GM12873 (cell line): Measurements from ENCODE around the gene PTPRN2.

ENCODE experiments used
- TF ChIP-seq, protein P1 (sequence below): IDR thresholded peaks from 2 replicates; pipeline ENCODE4 v1.5.1; 2012; ENCODE audit warnings: low read depth, mild to moderate bottlenecking, moderate library complexity, low read length, control low read depth; ENCODE audit not compliant: insufficient read depth; ENCODE audit errors: missing control alignments

The PTPRN2 gene

DNA sequence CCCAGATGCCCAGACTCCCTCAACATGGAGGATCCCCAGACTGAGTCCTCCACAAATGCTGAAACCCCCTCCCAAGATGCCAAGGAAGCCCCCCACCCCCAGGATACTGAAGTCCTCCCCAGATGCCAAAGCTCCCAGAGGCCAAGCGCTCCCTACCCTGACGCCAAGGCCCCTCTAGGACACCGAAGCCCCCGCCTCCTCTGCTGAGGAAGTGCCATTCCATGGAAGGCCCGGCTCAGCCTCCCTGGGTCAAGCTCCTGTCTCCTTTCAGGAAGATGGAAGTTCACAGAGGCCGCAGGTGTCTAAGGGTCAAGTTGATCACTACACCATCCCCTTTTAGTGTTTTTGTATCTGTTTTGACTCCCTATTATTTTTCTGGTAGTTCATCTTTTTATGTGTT lies 644.1 kb downstream of the PTPRN2 start:
- TF ChIP-seq, protein P1, sequence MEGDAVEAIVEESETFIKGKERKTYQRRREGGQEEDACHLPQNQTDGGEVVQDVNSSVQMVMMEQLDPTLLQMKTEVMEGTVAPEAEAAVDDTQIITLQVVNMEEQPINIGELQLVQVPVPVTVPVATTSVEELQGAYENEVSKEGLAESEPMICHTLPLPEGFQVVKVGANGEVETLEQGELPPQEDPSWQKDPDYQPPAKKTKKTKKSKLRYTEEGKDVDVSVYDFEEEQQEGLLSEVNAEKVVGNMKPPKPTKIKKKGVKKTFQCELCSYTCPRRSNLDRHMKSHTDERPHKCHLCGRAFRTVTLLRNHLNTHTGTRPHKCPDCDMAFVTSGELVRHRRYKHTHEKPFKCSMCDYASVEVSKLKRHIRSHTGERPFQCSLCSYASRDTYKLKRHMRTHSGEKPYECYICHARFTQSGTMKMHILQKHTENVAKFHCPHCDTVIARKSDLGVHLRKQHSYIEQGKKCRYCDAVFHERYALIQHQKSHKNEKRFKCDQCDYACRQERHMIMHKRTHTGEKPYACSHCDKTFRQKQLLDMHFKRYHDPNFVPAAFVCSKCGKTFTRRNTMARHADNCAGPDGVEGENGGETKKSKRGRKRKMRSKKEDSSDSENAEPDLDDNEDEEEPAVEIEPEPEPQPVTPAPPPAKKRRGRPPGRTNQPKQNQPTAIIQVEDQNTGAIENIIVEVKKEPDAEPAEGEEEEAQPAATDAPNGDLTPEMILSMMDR: no peak

DNA sequence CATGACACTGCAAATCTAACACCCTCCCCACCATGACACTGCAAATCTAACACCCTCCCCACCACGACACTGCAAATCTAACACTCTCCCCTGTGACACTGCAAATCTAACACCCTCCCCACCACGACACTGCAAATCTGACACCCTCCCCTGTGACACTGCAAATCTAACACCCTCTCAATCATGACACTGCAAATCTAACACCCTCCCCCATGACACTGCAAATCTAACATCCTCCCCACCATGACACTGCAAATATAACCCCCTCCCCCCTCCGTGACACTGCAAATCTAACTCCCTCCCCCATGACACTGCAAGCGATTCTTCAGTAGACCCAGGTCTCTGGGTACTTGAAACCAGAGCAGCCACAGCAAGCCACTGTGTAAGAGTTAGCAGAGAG lies 646.4 kb downstream of the PTPRN2 start:
- TF ChIP-seq, protein P1: no peak

DNA sequence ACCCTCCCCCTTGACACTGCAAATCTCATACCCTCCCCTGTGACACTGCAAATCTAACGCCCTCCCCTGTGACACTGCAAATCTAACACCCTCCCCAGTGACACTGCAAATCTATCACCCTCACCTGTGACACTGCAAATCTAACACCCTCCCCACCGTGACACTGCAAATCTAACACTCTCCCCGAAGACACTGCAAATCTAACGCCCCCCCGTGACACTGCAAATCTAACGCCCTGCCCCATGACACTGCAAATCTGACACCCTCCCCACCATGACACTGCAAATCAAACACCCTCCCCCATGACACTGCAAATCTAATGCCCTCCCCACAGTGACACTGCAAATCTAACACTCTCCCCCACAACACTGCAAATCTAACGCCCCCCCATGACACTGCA lies 647.1 kb downstream of the PTPRN2 start:
- TF ChIP-seq, protein P1: no peak

DNA sequence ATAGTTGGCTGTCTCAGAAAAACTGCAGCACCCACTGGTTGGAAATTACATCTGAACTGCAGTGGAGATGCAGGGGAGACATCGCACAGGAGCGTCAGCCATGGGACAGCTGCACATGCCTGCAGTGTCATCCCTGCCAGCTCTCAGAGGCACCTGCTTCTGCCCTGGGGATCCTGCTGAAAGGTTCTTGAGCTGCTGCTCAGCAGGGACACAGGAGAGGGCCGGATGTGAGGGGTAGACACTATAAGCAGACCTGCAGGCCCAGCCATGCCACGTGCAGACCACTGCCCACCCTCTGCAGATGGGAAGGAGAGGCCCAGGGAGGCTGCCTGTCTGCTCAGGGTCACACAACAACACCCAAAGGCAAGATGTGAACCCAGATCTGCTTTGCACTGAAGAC lies 649.4 kb downstream of the PTPRN2 start:
- TF ChIP-seq, protein P1: no peak

DNA sequence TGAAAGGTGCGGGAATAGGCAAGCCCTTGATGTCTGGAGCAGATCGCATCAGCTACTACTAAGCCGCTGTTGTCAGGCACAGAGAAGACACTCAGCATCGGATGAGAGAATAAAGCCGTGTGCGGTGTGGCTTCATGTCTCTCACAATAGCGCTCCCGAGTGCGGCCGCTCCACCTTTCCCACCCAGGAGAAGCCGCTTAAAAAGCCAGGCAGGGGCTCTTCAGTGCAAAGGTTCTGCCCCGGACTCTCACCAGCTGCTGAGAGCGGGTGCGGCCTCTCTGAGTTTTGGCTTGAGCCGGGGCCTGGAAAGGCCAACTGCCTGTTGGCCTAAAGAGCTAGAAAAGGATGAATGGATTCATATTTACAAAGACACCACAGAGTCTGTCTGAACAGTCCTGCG lies 650.2 kb downstream of the PTPRN2 start:
- TF ChIP-seq, protein P1: no peak

DNA sequence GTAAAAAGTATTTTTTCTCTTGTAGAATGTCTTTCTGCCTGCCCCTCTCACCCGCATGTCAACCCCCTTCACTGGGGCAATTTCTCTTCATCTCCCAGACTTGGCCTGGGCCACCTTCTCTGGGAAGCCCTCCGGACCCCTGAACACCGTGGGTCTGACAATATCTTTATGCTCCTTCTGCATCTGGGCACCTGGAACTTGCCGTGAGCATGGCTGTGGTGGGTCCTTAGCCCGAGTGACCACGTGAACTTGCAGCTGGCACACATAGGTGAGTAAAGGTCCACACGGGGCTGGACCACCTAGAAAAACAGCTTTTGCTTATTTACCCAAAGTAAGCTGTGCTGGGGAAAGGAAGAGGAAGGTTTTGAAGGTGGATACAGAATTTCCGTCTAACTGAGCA lies 650.6 kb downstream of the PTPRN2 start:
- TF ChIP-seq, protein P1: no peak

DNA sequence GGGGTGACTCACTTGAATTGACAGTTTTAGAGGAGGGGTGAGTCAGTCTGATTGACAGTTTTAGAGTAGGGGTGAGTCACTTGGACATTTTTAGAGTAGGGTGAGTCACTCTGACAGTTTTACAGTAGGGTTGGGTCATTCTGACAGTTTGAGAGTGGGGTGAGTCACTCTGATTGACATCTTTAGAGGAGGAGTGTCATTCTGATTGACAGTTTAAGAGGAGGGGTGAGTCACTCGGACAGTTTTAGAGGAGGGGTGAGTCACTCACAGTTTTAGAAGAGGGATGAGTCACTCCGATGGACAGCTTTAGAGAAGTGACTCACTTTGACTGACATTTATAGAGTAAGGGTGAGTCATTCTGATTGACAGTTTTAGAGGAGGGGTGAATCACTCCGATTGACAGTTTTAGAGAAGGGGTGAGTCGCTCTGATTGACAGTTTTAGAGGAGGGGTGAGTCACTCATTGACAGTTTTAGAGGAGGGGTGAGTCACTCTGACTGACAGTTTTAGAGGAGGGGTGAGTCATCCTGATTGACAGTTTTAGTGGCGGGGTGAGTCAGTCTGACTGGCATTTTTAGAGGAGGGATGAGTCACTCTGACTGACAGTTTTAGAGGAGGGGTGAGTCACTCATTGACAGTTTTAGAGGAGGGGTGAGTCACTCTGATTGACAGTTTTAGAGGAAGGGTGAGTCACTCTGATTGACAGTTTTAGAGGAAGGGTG lies 655.0 kb downstream of the PTPRN2 start:
- TF ChIP-seq, protein P1: no peak
